Kidney (tissue), 14 donors: Measurements from ENCODE around the gene CGRRF1. TPM values are rescaled to one million over a fixed set of nuclear protein-coding genes. Genes with fewer than 3 reads are reported as not detected.

Source experiments
- DNase-seq, 5 donors: peaks; one replicate each; pipeline ENCODE4 v3.0.0-alpha.2; 2013 to 2020
- FAIRE-seq: peaks from 2 replicates; lab custom pipeline; 2012; peaks lifted over from hg19 to GRCh38; lab: Jason Lieb, UNC
- H3K27ac ChIP-seq, 2 donors: one replicate each; pipeline ENCODE4 v1.7.0; 2013; ENCODE audit warnings: low read depth in 2 of 2, low read length in 2 of 2, inconsistent platforms in 1 of 2
- H3K27me3 ChIP-seq: one replicate; pipeline ENCODE4 v1.7.1; 2013; ENCODE audit warnings: low read length, inconsistent platforms; ENCODE audit not compliant: control insufficient read depth, insufficient read depth
- H3K36me3 ChIP-seq, 3 donors: one replicate each; pipeline versions ENCODE4 v1.7.0 to v1.7.1; 2013; ENCODE audit warnings: low read length in 3 of 3, control low read depth in 1 of 3, inconsistent platforms in 1 of 3; ENCODE audit not compliant: insufficient read depth in 3 of 3, control insufficient read depth in 2 of 3
- H3K4me1 ChIP-seq, 3 donors: one replicate each; pipeline versions ENCODE4 v1.7.0 to v1.7.1; 2013; ENCODE audit warnings: low read length in 3 of 3, inconsistent platforms in 1 of 3, low read depth in 1 of 3; ENCODE audit not compliant: control insufficient read depth in 2 of 3, insufficient read depth in 2 of 3
- H3K4me3 ChIP-seq, 3 donors: one replicate each; pipeline versions ENCODE4 v1.7.0 to v1.8.1; 2013; ENCODE audit warnings: low read length in 3 of 3, control low read depth in 1 of 3, inconsistent platforms in 1 of 3
- H3K9ac ChIP-seq, 3 donors: one replicate each; pipeline versions ENCODE4 v1.7.0 to v1.7.1; 2013; ENCODE audit warnings: low read length in 3 of 3, control low read depth in 1 of 3, inconsistent platforms in 1 of 3
- H3K9me3 ChIP-seq, 3 donors: one replicate each; pipeline versions ENCODE4 v1.7.0 to v1.7.1; 2013; ENCODE audit warnings: low read length in 3 of 3, control low read depth in 1 of 3, inconsistent platforms in 1 of 3; ENCODE audit not compliant: control insufficient read depth in 2 of 3, insufficient read depth in 1 of 3
- CTCF ChIP-seq: IDR thresholded peaks from 3 replicates; pipeline ENCODE4 v1.5.1; 2012; ENCODE audit warnings: mild to moderate bottlenecking, moderate library complexity, borderline replicate concordance; ENCODE audit not compliant: insufficient read depth; ENCODE audit errors: extremely low read depth
- intact Hi-C: fragments of 100-400 bp; cut with DNase I; formaldehyde crosslinking; loops from one replicate; pipeline ENCODE4 v1.11.1; 2022
- polyA plus RNA-seq: library from polyadenylated mRNA; stranded (reverse); fragments of 350-450 nt; fragmentation: Illumina TruSeq; extraction: RNeasy Lipid Tissue Mini Kit (QIAGEN cat#74804); gene quantifications from one replicate; pipeline ENCODE4 v1.2.3, GENCODE V29; 2014; ENCODE audit warnings: low read depth, low replicate concordance; ENCODE audit not compliant: insufficient read depth
- total RNA-seq: library from RNA; stranded (reverse); fragmentation: NEBNext Ultra II Directional; extraction: Animal tissue kit (Norgen Biotek cat#: 25700); gene quantifications from one replicate; pipeline ENCODE4 v1.2.1, GENCODE V29; 2021
- donor health status: control.
- donor health status: control.
- donor health status: control.
- donor health status: control.
- donor health status: control.
- donor health status: DM: yes; HTN: yes; CAD: no.
- donor health status: Normal renal cell carcinoma (clear cell type).

The CGRRF1 gene
- total and polyA plus RNA-seq, 2 donors from 2014 or later, result 19.6 to 26.2 TPM

- no peak for TF ChIP-seq CTCF
- Histone ChIP-seq H3K9me3 (no peaks in the 10 kb centered on the region), H3K36me3 (no peaks in the 10 kb centered on the region), H3K27ac (no peak overlapping the region), H3K4me1 (no peaks in the 10 kb centered on the region), H3K4me3 (no peak overlapping the region), H3K9ac (no peak overlapping the region), H3K27me3 (no peaks in the 10 kb centered on the region)
- intact Hi-C loops, result no loop called here
- FAIRE-seq (no peak), DNase-seq (no peak)
Measured at GRCh38 chr14:54467280-54467679, 42.4 kb upstream of the CGRRF1 start.

- H3K9ac ChIP-seq, result no peak overlapping the region
- no peaks in the 10 kb centered on the region for H3K9me3 ChIP-seq
- no peak overlapping the region for H3K4me3 ChIP-seq
- no peak for TF ChIP-seq CTCF
- peaks cover 0 to 4% (median 0%) of the 10 kb centered on the region in 3 donors for H3K4me1 ChIP-seq
- H3K27me3 ChIP-seq, result no peaks in the 10 kb centered on the region
- FAIRE-seq, result no peak
- H3K36me3 ChIP-seq, result no peaks in the 10 kb centered on the region
- DNase-seq, result no peak
- intact Hi-C loops, result no loop called here
- H3K27ac ChIP-seq, result no peak overlapping the region
Measured at GRCh38 chr14:54470701-54471100, 39.0 kb upstream of the CGRRF1 start.

GRCh38 chr14:54471641-54472040 lies 38.1 kb upstream of the CGRRF1 start:
- H3K9ac ChIP-seq, result no peak overlapping the region
- no peak for DNase-seq
- FAIRE-seq, result no peak
- no peaks in the 10 kb centered on the region for H3K36me3 ChIP-seq
- intact Hi-C loops, result no loop called here
- no peak overlapping the region for H3K4me3 ChIP-seq
- H3K27me3 ChIP-seq, result no peaks in the 10 kb centered on the region
- H3K4me1 ChIP-seq, result peaks cover 0 to 4% (median 0%) of the 10 kb centered on the region in 3 donors
- H3K9me3 ChIP-seq, result no peaks in the 10 kb centered on the region
- H3K27ac ChIP-seq, result no peak overlapping the region
- TF ChIP-seq CTCF, result no peak

- Histone ChIP-seq H3K27me3 (no peaks in the 10 kb centered on the region), H3K9me3 (no peaks in the 10 kb centered on the region), H3K9ac (no peak overlapping the region), H3K4me1 (peaks cover 0 to 4% (median 0%) of the 10 kb centered on the region in 3 donors), H3K36me3 (no peaks in the 10 kb centered on the region), H3K4me3 (no peak overlapping the region), H3K27ac (no peak overlapping the region)
- FAIRE-seq, result no peak
- no peak for TF ChIP-seq CTCF
- no peak for DNase-seq
- intact Hi-C loops, result no loop called here
Measured at GRCh38 chr14:54472315-54472714, 37.4 kb upstream of the CGRRF1 start.
